ENCODE results near the gene PRRX1.

PRRX1 gene

DNA sequence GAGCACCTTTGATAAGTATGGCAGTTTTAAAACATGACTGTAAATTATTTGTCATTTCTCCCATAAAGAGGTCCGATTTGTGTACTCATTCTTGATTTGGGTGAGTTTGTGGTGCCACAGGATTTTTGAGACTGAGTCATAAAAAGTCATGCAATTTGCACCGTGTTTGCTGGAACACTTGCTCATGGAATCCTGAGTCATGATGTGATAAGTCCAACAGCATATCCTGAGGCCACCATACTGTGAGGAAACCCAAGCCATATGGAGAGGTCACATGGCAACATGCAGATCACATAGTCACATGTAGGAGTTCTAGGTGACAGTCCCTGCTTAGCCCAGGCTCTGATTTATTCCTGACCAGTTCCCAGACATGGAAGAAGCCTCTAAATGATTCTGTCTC lies 40.8 kb upstream of the PRRX1 start:
- H3K4me2 ChIP-seq (ENCODE audit: low read length): no peak overlapping the region
- H3K27ac ChIP-seq (ENCODE audit: low read depth, low read length): no peak overlapping the region
- peak; percentile 11 for DNase-seq
- H4K5ac ChIP-seq (ENCODE audit: low read length): no peak overlapping the region
- no peak overlapping the region for H3K4ac ChIP-seq (ENCODE audit: low read depth, low read length)
- H2BK15ac ChIP-seq (replicated peaks; ENCODE audit: low read depth): no peak overlapping the region
- H4K8ac ChIP-seq (ENCODE audit: low read depth, low read length): no peak overlapping the region
- no peaks in the 10 kb centered on the region for H3K79me2 ChIP-seq (ENCODE audit: control insufficient read depth, insufficient read depth, low read length)
- no peak overlapping the region for H3K9ac ChIP-seq (ENCODE audit: low read length)
- no peak overlapping the region for H3K4me3 ChIP-seq (ENCODE audit: low read length)
- H2BK120ac ChIP-seq (ENCODE audit: low read depth, low read length): no peak overlapping the region
- no peaks in the 10 kb centered on the region for H3K4me1 ChIP-seq (ENCODE audit: control insufficient read depth, low read depth, low read length)
- WGBS (ENCODE audit: extremely low coverage, insufficient coverage, low lambda C conversion rate): no CpG with 5 or more reads among the region's 2 CpGs
- H3K36me3 ChIP-seq (ENCODE audit: control insufficient read depth, insufficient read depth, low read length): no peaks in the 10 kb centered on the region
- no peak overlapping the region for H3K23ac ChIP-seq (ENCODE audit: low read length)
- no peak overlapping the region for H2AK5ac ChIP-seq (ENCODE audit: low read length)
- H3K79me1 ChIP-seq (ENCODE audit: low read length): no peaks in the 10 kb centered on the region
- no peak overlapping the region for H3K56ac ChIP-seq (ENCODE audit: low read length)
- H3K27me3 ChIP-seq (ENCODE audit: insufficient read depth, low read length, poor library complexity): no peaks in the 10 kb centered on the region
- no peak overlapping the region for H2BK5ac ChIP-seq (ENCODE audit: low read length)
- no peak overlapping the region for H3K18ac ChIP-seq (ENCODE audit: low read length)

DNA sequence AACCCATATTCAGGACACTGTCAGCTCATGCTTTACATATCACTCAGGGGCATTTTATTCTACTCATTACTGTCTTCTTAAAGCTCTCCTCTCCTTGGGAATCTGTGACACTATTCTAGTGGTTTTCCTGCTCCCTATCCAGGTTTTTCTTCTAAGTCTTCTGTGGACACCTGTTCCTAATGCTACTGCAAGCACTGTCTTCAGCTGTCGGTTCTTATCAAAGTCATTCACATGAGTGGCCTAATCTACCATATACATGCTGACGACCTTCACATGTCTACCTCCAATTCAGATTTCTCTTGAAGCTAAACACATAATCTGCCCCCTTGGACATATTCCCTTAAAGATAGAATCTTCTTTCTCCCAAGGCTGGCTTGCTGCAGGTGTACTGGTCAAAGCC lies 39.8 kb upstream of the PRRX1 start:
- H2BK15ac ChIP-seq (replicated peaks; ENCODE audit: low read depth): no peak overlapping the region
- H4K8ac ChIP-seq (ENCODE audit: low read depth, low read length): no peak overlapping the region
- no peak overlapping the region for H3K4me2 ChIP-seq (ENCODE audit: low read length)
- H3K27me3 ChIP-seq (ENCODE audit: insufficient read depth, low read length, poor library complexity): no peaks in the 10 kb centered on the region
- H3K56ac ChIP-seq (ENCODE audit: low read length): no peak overlapping the region
- H3K79me2 ChIP-seq (ENCODE audit: control insufficient read depth, insufficient read depth, low read length): no peaks in the 10 kb centered on the region
- H3K4ac ChIP-seq (ENCODE audit: low read depth, low read length): no peak overlapping the region
- H2BK5ac ChIP-seq (ENCODE audit: low read length): no peak overlapping the region
- no peak overlapping the region for H4K5ac ChIP-seq (ENCODE audit: low read length)
- H3K18ac ChIP-seq (ENCODE audit: low read length): no peak overlapping the region
- no peaks in the 10 kb centered on the region for H3K79me1 ChIP-seq (ENCODE audit: low read length)
- H3K36me3 ChIP-seq (ENCODE audit: control insufficient read depth, insufficient read depth, low read length): no peaks in the 10 kb centered on the region
- H3K4me1 ChIP-seq (ENCODE audit: control insufficient read depth, low read depth, low read length): no peaks in the 10 kb centered on the region
- H2AK5ac ChIP-seq (ENCODE audit: low read length): no peak overlapping the region
- H2BK120ac ChIP-seq (ENCODE audit: low read depth, low read length): no peak overlapping the region
- no CpG with 5 or more reads among the region's 2 CpGs for WGBS (ENCODE audit: extremely low coverage, insufficient coverage, low lambda C conversion rate)
- no peak overlapping the region for H3K23ac ChIP-seq (ENCODE audit: low read length)
- no peak overlapping the region for H3K4me3 ChIP-seq (ENCODE audit: low read length)
- H3K9ac ChIP-seq (ENCODE audit: low read length): no peak overlapping the region
- no peak for DNase-seq
- no peak overlapping the region for H3K27ac ChIP-seq (ENCODE audit: low read depth, low read length)

DNA sequence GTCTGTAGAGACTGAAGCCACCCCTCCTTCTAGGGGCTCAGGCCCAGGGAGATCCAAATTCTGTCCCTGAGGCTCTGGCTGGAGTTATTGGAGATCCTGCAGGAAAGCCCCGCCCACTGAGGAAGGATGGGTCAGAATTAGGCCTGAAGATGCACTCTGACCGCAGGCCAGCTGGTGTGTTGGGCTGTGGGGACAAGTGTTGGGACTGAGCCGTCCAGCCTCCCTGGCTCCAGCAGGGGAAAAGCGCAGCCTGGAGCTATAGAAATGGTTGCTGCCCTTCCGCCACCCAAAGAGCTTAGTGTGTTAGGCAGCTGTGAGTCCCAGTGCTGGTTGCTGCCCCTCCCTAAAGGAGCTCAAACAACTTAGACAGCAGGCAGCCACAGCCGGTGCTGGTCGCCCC lies 33.0 kb upstream of the PRRX1 start:
- no peak overlapping the region for H2AK5ac ChIP-seq (ENCODE audit: low read length)
- no peak overlapping the region for H3K4me3 ChIP-seq (ENCODE audit: low read length)
- H3K9ac ChIP-seq (ENCODE audit: low read length): no peak overlapping the region
- H3K4me1 ChIP-seq (ENCODE audit: control insufficient read depth, low read depth, low read length): no peaks in the 10 kb centered on the region
- no peaks in the 10 kb centered on the region for H3K79me2 ChIP-seq (ENCODE audit: control insufficient read depth, insufficient read depth, low read length)
- H3K4ac ChIP-seq (ENCODE audit: low read depth, low read length): no peak overlapping the region
- WGBS (ENCODE audit: extremely low coverage, insufficient coverage, low lambda C conversion rate): no CpG with 5 or more reads among the region's 7 CpGs
- no peak overlapping the region for H3K27ac ChIP-seq (ENCODE audit: low read depth, low read length)
- no peak overlapping the region for H3K18ac ChIP-seq (ENCODE audit: low read length)
- H2BK5ac ChIP-seq (ENCODE audit: low read length): no peak overlapping the region
- no peaks in the 10 kb centered on the region for H3K36me3 ChIP-seq (ENCODE audit: control insufficient read depth, insufficient read depth, low read length)
- no peak overlapping the region for H3K56ac ChIP-seq (ENCODE audit: low read length)
- H3K79me1 ChIP-seq (ENCODE audit: low read length): no peaks in the 10 kb centered on the region
- H4K8ac ChIP-seq (ENCODE audit: low read depth, low read length): no peak overlapping the region
- no peaks in the 10 kb centered on the region for H3K27me3 ChIP-seq (ENCODE audit: insufficient read depth, low read length, poor library complexity)
- H3K4me2 ChIP-seq (ENCODE audit: low read length): no peak overlapping the region
- no peak overlapping the region for H3K23ac ChIP-seq (ENCODE audit: low read length)
- H4K5ac ChIP-seq (ENCODE audit: low read length): no peak overlapping the region
- H2BK120ac ChIP-seq (ENCODE audit: low read depth, low read length): no peak overlapping the region
- no peak for DNase-seq
- H2BK15ac ChIP-seq (replicated peaks; ENCODE audit: low read depth): no peak overlapping the region

DNA sequence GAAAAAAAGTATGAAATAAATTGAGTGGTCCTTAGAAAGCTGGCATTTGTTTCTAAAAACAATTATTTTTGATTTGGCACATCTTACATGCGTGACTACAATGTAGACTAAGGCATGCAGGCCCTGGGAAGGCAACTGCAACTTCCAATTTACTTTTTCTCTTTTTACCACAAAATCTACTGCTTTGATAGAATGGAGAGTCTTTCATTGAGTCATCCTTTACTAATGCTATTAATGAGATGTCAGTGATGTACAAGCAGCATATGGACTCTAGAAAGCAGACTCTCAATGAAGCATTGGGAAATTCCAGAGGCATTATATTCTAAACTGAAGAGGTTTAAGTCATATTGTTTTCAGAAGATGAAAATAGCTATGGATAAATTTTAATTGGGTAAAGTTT lies 29.6 kb upstream of the PRRX1 start:
- Histone ChIP-seq H3K79me1 (ENCODE audit: low read length) (no peaks in the 10 kb centered on the region), H4K8ac (ENCODE audit: low read depth, low read length) (no peak overlapping the region), H3K79me2 (ENCODE audit: control insufficient read depth, insufficient read depth, low read length) (no peaks in the 10 kb centered on the region), H3K4me1 (ENCODE audit: control insufficient read depth, low read depth, low read length) (no peaks in the 10 kb centered on the region), H3K9ac (ENCODE audit: low read length) (no peak overlapping the region), H4K5ac (ENCODE audit: low read length) (no peak overlapping the region), H3K4ac (ENCODE audit: low read depth, low read length) (no peak overlapping the region), H3K56ac (ENCODE audit: low read length) (no peak overlapping the region), H3K4me2 (ENCODE audit: low read length) (no peak overlapping the region), H3K4me3 (ENCODE audit: low read length) (no peak overlapping the region), H2BK15ac (replicated peaks; ENCODE audit: low read depth) (no peak overlapping the region), H3K27ac (ENCODE audit: low read depth, low read length) (no peak overlapping the region), H3K27me3 (ENCODE audit: insufficient read depth, low read length, poor library complexity) (no peaks in the 10 kb centered on the region), H3K18ac (ENCODE audit: low read length) (no peak overlapping the region), H2BK120ac (ENCODE audit: low read depth, low read length) (no peak overlapping the region), H2AK5ac (ENCODE audit: low read length) (no peak overlapping the region), H2BK5ac (ENCODE audit: low read length) (no peak overlapping the region), H3K23ac (ENCODE audit: low read length) (no peak overlapping the region), H3K36me3 (ENCODE audit: control insufficient read depth, insufficient read depth, low read length) (no peaks in the 10 kb centered on the region)
- DNase-seq: no peak
- WGBS (ENCODE audit: extremely low coverage, insufficient coverage, low lambda C conversion rate): no CpG with 5 or more reads among the region's 1 CpG

DNA sequence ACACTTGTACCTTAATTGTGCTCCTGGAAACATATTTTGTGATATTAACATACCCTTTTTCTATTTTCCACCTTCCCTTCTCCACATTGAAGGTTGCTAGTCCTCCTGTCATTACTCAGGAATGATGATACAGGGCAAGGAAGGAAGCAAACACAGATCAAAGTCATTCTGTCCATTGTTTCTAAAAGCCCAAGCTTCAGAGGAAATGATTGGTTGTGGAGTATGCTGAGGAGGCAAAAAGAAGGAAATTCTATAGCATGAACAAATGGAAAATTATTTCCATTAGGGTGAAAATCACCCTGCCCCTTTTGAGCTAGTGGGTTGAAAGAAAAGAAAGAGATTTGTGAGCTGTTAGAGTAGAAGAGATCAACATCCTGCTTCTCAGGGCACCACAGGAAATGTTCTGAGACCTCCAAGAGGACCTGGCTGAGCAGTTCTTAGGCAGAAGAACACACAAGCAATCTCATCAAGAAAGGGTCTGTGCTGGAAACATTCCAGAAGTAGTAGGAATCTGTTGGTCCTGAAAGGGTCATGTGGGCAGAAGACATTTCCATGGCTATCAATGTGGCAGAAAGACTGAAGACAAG lies 29.0 kb upstream of the PRRX1 start:
- Histone ChIP-seq H3K4me3 (ENCODE audit: low read length) (no peak overlapping the region), H3K18ac (ENCODE audit: low read length) (no peak overlapping the region), H3K27me3 (ENCODE audit: insufficient read depth, low read length, poor library complexity) (no peaks in the 10 kb centered on the region), H3K4me1 (ENCODE audit: control insufficient read depth, low read depth, low read length) (no peaks in the 10 kb centered on the region), H4K5ac (ENCODE audit: low read length) (no peak overlapping the region), H3K56ac (ENCODE audit: low read length) (no peak overlapping the region), H3K79me1 (ENCODE audit: low read length) (no peaks in the 10 kb centered on the region), H3K79me2 (ENCODE audit: control insufficient read depth, insufficient read depth, low read length) (no peaks in the 10 kb centered on the region), H3K23ac (ENCODE audit: low read length) (no peak overlapping the region), H3K27ac (ENCODE audit: low read depth, low read length) (no peak overlapping the region), H3K36me3 (ENCODE audit: control insufficient read depth, insufficient read depth, low read length) (no peaks in the 10 kb centered on the region), H2AK5ac (ENCODE audit: low read length) (no peak overlapping the region), H2BK5ac (ENCODE audit: low read length) (no peak overlapping the region), H4K8ac (ENCODE audit: low read depth, low read length) (no peak overlapping the region), H3K4me2 (ENCODE audit: low read length) (no peak overlapping the region), H3K9ac (ENCODE audit: low read length) (no peak overlapping the region), H2BK120ac (ENCODE audit: low read depth, low read length) (no peak overlapping the region), H3K4ac (ENCODE audit: low read depth, low read length) (no peak overlapping the region), H2BK15ac (replicated peaks; ENCODE audit: low read depth) (no peak overlapping the region)
- no peak for DNase-seq

DNA sequence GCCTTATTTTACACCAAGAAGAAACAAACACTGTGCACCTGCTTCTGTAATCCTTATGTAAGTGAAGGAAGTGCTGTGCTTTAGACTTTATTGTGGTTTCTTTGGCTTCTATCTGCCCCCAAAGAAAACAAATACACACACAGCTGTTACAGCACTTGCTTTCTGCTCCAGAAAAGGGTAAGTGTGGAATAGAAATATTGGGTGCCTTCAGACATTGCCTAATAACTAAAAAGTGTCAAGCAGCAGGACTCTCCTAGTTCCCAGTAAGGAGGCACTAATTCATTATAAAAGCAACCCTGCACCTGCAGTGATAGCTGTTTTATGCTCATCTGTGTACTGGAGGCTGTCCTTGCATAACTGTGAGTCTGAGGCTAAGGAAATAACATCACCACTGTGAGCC lies 23.4 kb upstream of the PRRX1 start:
- no peak overlapping the region for H3K27ac ChIP-seq (ENCODE audit: low read depth, low read length)
- no peaks in the 10 kb centered on the region for H3K79me2 ChIP-seq (ENCODE audit: control insufficient read depth, insufficient read depth, low read length)
- H3K4me2 ChIP-seq (ENCODE audit: low read length): no peak overlapping the region
- no peak overlapping the region for H4K5ac ChIP-seq (ENCODE audit: low read length)
- H3K27me3 ChIP-seq (ENCODE audit: insufficient read depth, low read length, poor library complexity): no peaks in the 10 kb centered on the region
- no peak overlapping the region for H3K4me3 ChIP-seq (ENCODE audit: low read length)
- H3K18ac ChIP-seq (ENCODE audit: low read length): no peak overlapping the region
- H2BK15ac ChIP-seq (replicated peaks; ENCODE audit: low read depth): no peak overlapping the region
- no peak overlapping the region for H4K8ac ChIP-seq (ENCODE audit: low read depth, low read length)
- H3K4me1 ChIP-seq (ENCODE audit: control insufficient read depth, low read depth, low read length): no peaks in the 10 kb centered on the region
- no peak overlapping the region for H3K56ac ChIP-seq (ENCODE audit: low read length)
- H3K36me3 ChIP-seq (ENCODE audit: control insufficient read depth, insufficient read depth, low read length): no peaks in the 10 kb centered on the region
- no peak overlapping the region for H3K9ac ChIP-seq (ENCODE audit: low read length)
- H3K79me1 ChIP-seq (ENCODE audit: low read length): no peaks in the 10 kb centered on the region
- no peak overlapping the region for H2BK5ac ChIP-seq (ENCODE audit: low read length)
- no peak overlapping the region for H2BK120ac ChIP-seq (ENCODE audit: low read depth, low read length)
- H2AK5ac ChIP-seq (ENCODE audit: low read length): no peak overlapping the region
- no peak overlapping the region for H3K4ac ChIP-seq (ENCODE audit: low read depth, low read length)
- DNase-seq: no peak
- no peak overlapping the region for H3K23ac ChIP-seq (ENCODE audit: low read length)
